OCI-LY1 (cell line): ENCODE data around the gene OR4D1.

Source experiments
- EZH2 ChIP-seq: fragments of 200-600 bp; sonication (generic), shearing (Covaris generic); IDR thresholded peaks from 2 replicates; pipeline ENCODE4 v1.8.0; 2017; ENCODE audit warnings: borderline replicate concordance, mixed run types, mild to moderate bottlenecking, antibody characterized with exemption, low read length, moderate library complexity, mixed read lengths
- TF ChIP-seq, protein P1 (sequence below): fragments of 200-600 bp; sonication (generic), shearing (Covaris generic); IDR thresholded peaks from 2 replicates; pipeline ENCODE4 v1.5.1; 2017; ENCODE audit warnings: mild to moderate bottlenecking, antibody characterized with exemption, low read length, moderate library complexity, mixed read lengths

DNA sequence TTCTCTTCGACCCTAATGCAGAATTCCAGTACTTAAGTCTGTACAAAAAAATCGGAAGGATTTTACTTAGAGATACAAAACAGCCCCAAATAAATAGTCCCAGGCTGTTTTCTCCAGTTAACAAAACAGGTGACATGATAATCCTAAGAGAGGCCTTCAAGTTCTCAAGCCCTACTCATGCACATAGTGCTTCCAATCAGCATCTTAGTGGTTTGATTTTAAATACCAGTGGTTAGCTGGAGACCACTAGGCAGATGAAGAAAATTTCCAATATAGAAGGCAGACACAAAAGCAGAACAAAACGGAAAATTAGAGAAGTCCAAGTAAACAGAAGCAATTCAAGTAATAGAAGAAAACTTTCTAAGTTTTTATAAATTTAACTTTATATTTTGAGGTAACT, 13.4 kb downstream of the OR4D1 start:
- TF ChIP-seq, protein P1, sequence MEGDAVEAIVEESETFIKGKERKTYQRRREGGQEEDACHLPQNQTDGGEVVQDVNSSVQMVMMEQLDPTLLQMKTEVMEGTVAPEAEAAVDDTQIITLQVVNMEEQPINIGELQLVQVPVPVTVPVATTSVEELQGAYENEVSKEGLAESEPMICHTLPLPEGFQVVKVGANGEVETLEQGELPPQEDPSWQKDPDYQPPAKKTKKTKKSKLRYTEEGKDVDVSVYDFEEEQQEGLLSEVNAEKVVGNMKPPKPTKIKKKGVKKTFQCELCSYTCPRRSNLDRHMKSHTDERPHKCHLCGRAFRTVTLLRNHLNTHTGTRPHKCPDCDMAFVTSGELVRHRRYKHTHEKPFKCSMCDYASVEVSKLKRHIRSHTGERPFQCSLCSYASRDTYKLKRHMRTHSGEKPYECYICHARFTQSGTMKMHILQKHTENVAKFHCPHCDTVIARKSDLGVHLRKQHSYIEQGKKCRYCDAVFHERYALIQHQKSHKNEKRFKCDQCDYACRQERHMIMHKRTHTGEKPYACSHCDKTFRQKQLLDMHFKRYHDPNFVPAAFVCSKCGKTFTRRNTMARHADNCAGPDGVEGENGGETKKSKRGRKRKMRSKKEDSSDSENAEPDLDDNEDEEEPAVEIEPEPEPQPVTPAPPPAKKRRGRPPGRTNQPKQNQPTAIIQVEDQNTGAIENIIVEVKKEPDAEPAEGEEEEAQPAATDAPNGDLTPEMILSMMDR = no peak
- TF ChIP-seq EZH2 = no peak
